H1 (cell line): ENCODE results near the gene HHAT. TPM values are rescaled to one million over a fixed set of nuclear protein-coding genes. Genes with fewer than 3 reads are reported as not detected.

Experiments used
- MAX ChIP-seq: IDR thresholded peaks from 2 replicates; pipeline ENCODE4 v1.6.1; 2012; ENCODE audit warnings: inconsistent platforms
- RAD21 ChIP-seq, 2 experiments: IDR thresholded peaks in 1 of 2; conservative IDR thresholded peaks in 1 of 2; 2 replicates each; pipeline ENCODE4 v1.6.1; 2011; ENCODE audit warnings: low read depth in 2 of 2, low read length in 2 of 2, improper control_type of control experiment in 1 of 2, inconsistent platforms in 1 of 2, mild to moderate bottlenecking in 1 of 2, moderate library complexity in 1 of 2
- SP2 ChIP-seq: IDR thresholded peaks from 2 replicates; pipeline ENCODE4 v1.6.1; 2012; ENCODE audit warnings: mild to moderate bottlenecking, low read length, inconsistent platforms
- SUZ12 ChIP-seq: fragments of 200-600 bp; sonication (generic); IDR thresholded peaks from 2 replicates; pipeline ENCODE4 v1.6.1; 2012; ENCODE audit warnings: mild to moderate bottlenecking, inconsistent platforms, low read length, moderate library complexity, mixed read lengths
- YY1 ChIP-seq: IDR thresholded peaks from 2 replicates; pipeline ENCODE4 v1.6.1; 2011; ENCODE audit warnings: low read depth, mild to moderate bottlenecking, low read length
- polyA plus RNA-seq, 7 experiments: library from polyadenylated mRNA; depleted of rRNA in 3 of 7; stranded (reverse) in 5 of 7; unstranded in 2 of 7; fragments of >200 nt in 5 of 7; fragments of 200-250 nt in 2 of 7; gene quantifications; 1 replicate in 5 of 7; 2 replicates in 1 of 7; 4 replicates in 1 of 7; pipeline versions ENCODE4 v1.2.1 to v1.2.3, GENCODE V29; 2011 to 2013; ENCODE audit warnings: missing spikeins in 2 of 7, mixed read lengths in 2 of 7
- total RNA-seq: library from RNA; stranded (reverse); fragmentation: NEBNext Ultra II Directional; extraction: Animal tissue kit (Norgen Biotek cat#: 25700); gene quantifications from 2 replicates; pipeline ENCODE4 v1.2.1, GENCODE V29; 2021

HHAT gene
- total and polyA plus RNA-seq, 2 of the 8 experiments (the other 6 are each of a cell fraction or from before 2014, with no cell fraction given), result 0.15 to 0.51 TPM

- no peak for TF ChIP-seq MAX
- no peak for TF ChIP-seq YY1
- TF ChIP-seq RAD21 (IDR thresholded peaks at IDR 0.05 in 1 of 2, conservative IDR thresholded peaks at IDR 0.05 in 1 of 2; ENCODE audit: low read depth in 2 of 2, low read length in 2 of 2), result no peak
- TF ChIP-seq SP2, result no peak
- TF ChIP-seq SUZ12, result no peak
Observed at GRCh38 chr1:210669951-210670350, 341.2 kb downstream of the HHAT start (continued).
